HG02678 (cell line): ENCODE measurements around the gene MAT2B.

Experiments used
- ATAC-seq: cut with Tn5 transposase; IDR thresholded peaks from one replicate; pipeline ENCODE4 v1.9.1; 2021; ENCODE audit warnings: mild to moderate bottlenecking, moderate library complexity; ENCODE audit not compliant: unreplicated experiment

The MAT2B gene

GRCh38 chr5:163505368-163506094 lies at the start of gene MAT2B:
Gene MAT2B, plus strand, starts transcription at chr5:163505619. Its CDS starts 68 bp downstream, at chr5:163505687.
- peak; percentile 87 for ATAC-seq

- no peak for ATAC-seq
These were observed 49.3 kb upstream of the MAT2B start for GRCh38 chr5:163456029-163456589.

GRCh38 chr5:163456840-163457239 lies 48.6 kb upstream of the MAT2B start:
- ATAC-seq: no peak

- no peak for ATAC-seq
These were observed 46.5 kb upstream of the MAT2B start for GRCh38 chr5:163458778-163459385.

GRCh38 chr5:163459462-163459818 lies 46.0 kb upstream of the MAT2B start:
- peak; percentile 4 for ATAC-seq

- ATAC-seq: peak; percentile 81
These were observed 45.4 kb upstream of the MAT2B start, which contains the start of gene NUDCD2 for GRCh38 chr5:163459819-163460561. Gene NUDCD2, minus strand, starts transcription at chr5:163460102. Its CDS starts 52 bp downstream, at chr5:163460050.

GRCh38 chr5:163460562-163461171 lies 44.8 kb upstream of the MAT2B start, which contains the start of gene HMMR:
Gene HMMR, plus strand, starts transcription at chr5:163460632. Its CDS starts 61 bp downstream, at chr5:163460693.
- ATAC-seq: no peak

- no peak for ATAC-seq
These were observed 42.4 kb upstream of the MAT2B start for GRCh38 chr5:163463063-163463435.

GRCh38 chr5:163467682-163468081 lies 37.7 kb upstream of the MAT2B start:
- no peak for ATAC-seq

GRCh38 chr5:163473635-163474243 lies 31.7 kb upstream of the MAT2B start:
- peak; percentile 83 for ATAC-seq

GRCh38 chr5:163475411-163475810 lies 30.0 kb upstream of the MAT2B start:
- no peak for ATAC-seq

GRCh38 chr5:163478126-163478981 lies 27.1 kb upstream of the MAT2B start:
- no peak for ATAC-seq

- ATAC-seq: no peak
These were observed 26.5 kb upstream of the MAT2B start for GRCh38 chr5:163478982-163479271.

GRCh38 chr5:163489055-163489744 lies 16.2 kb upstream of the MAT2B start:
- no peak for ATAC-seq

- no peak for ATAC-seq
These were observed 15.7 kb upstream of the MAT2B start for GRCh38 chr5:163489745-163490075.

GRCh38 chr5:163496286-163496685 lies 9.1 kb upstream of the MAT2B start:
- no peak for ATAC-seq

- no peak for ATAC-seq
These were observed 8.1 kb upstream of the MAT2B start for GRCh38 chr5:163497315-163497714.

- ATAC-seq: no peak
These were observed 6.5 kb upstream of the MAT2B start for GRCh38 chr5:163498886-163499285.

- ATAC-seq: no peak
These were observed 2.9 kb upstream of the MAT2B start for GRCh38 chr5:163502521-163502920.
